Right hindlimb (tissue), 1 donor: ENCODE data around the gene CSNK2A1.

Experiments
- DNase-seq: peaks from one replicate; pipeline ENCODE4 v3.0.0-alpha.2; 2018

Gene CSNK2A1

GRCh38 chr20:445514-446336 lies 97.9 kb downstream of the CSNK2A1 start:
- DNase-seq, result no peak

GRCh38 chr20:444862-445426 lies 98.6 kb downstream of the CSNK2A1 start:
- DNase-seq, result no peak

- no peak for DNase-seq
These were observed 99.5 kb downstream of the CSNK2A1 start for GRCh38 chr20:444117-444516.

- no peak for DNase-seq
These were observed 100.3 kb downstream of the CSNK2A1 start for GRCh38 chr20:443223-443775.

- DNase-seq, result no peak
These were observed 103.0 kb downstream of the CSNK2A1 start for GRCh38 chr20:440636-441035.

- no peak for DNase-seq
These were observed 103.4 kb downstream of the CSNK2A1 start for GRCh38 chr20:440148-440547.

GRCh38 chr20:438571-439469 lies 104.8 kb downstream of the CSNK2A1 start:
- DNase-seq, result no peak

GRCh38 chr20:437787-438486 lies 105.7 kb downstream of the CSNK2A1 start:
- no peak for DNase-seq

GRCh38 chr20:436476-436875 lies 107.1 kb downstream of the CSNK2A1 start:
- no peak for DNase-seq

GRCh38 chr20:435558-435957 lies 108.0 kb downstream of the CSNK2A1 start:
- no peak for DNase-seq

- no peak for DNase-seq
These were observed 108.8 kb downstream of the CSNK2A1 start for GRCh38 chr20:434661-435419.

GRCh38 chr20:434221-434620 lies 109.4 kb downstream of the CSNK2A1 start:
- no peak for DNase-seq

GRCh38 chr20:433300-433975 lies 110.2 kb downstream of the CSNK2A1 start:
- no peak for DNase-seq

- no peak for DNase-seq
These were observed 110.8 kb downstream of the CSNK2A1 start for GRCh38 chr20:432677-433299.

GRCh38 chr20:432208-432607 lies 111.4 kb downstream of the CSNK2A1 start:
- no peak for DNase-seq

GRCh38 chr20:431012-431904 lies 112.3 kb downstream of the CSNK2A1 start:
- DNase-seq, result peak; percentile 66

- DNase-seq, result no peak
These were observed 113.2 kb downstream of the CSNK2A1 start for GRCh38 chr20:430091-430999.

GRCh38 chr20:428658-429200 lies 114.9 kb downstream of the CSNK2A1 start:
- DNase-seq, result no peak
